G401.6 (cell line): ENCODE data around the gene SEMA3C.

ENCODE experiments used
- FAIRE-seq: peaks from 2 replicates; lab custom pipeline; 2012; peaks lifted over from hg19 to GRCh38; lab: Jason Lieb, UNC

The SEMA3C gene

DNA sequence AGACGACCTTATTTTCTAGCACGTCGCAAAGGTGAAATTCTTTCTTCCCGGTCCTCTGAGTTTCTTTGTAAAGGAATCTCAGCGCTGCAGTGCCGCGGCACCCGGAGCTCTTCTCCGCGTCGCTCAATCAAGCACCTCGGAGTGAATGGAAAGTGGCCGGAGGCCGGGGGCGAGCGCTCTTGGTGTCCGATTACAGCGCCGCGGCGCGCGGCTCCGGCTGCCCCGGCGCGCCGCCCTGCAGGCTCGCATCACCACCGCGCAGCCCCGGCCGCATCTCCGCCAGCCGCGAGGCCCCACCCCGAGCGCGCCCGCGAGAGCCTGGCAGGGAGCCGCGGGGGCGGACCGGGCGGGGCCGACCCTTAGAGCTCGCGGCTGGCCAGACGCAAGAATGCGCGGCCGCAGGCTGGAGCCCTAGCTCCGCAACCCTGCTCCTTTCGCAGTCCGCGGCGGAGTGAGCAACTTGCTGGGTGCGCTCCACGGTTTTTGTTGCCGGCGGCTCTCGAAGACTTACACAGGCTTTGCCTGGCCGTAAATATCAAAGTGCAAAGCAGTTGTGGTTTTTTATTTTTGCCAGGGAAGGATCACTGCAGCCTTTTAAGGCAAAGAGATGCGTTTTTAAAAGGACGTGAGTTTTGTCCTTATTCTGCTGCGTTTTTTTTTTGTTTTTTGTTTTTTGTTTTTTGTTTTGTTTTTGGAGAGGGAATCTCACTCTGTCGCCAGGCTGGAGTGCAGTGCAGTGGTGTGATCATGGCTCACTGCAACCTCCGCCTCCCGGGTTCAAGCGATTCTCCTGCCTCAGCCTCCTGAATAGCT, at the start of gene SEMA3C:
Gene SEMA3C, minus strand, starts transcription at position 143 of the 813 bp plus-strand sequence. CDS start 2,270 bp downstream, outside the sequence.
- FAIRE-seq: peak; percentile 76

GRCh38 chr7:80968606-80969005, 49.8 kb upstream of the SEMA3C start:
- no peak for FAIRE-seq

DNA sequence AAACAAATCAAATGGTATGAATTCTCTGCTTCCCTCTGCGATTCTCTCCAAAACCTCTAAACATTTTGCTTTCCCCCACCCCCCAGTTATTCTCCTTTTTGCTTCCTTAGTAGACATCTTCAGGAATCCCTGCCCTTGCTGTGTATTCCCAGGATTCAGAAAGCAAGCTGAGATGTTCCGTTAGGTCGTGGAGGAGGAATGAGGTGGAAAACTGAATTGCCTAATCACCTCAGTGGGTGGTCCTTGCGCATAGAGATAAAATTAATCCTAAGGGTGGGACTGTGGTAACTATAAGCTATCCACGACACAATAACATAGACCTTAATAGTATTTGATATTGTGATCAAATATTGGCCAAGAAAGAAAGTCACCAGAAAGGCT, 49.1 kb upstream of the SEMA3C start:
- no peak for FAIRE-seq

GRCh38 chr7:80967071-80967916, 48.4 kb upstream of the SEMA3C start:
- no peak for FAIRE-seq

- peak; percentile 58 for FAIRE-seq
These were observed 41.5 kb upstream of the SEMA3C start for GRCh38 chr7:80960244-80960795.

DNA sequence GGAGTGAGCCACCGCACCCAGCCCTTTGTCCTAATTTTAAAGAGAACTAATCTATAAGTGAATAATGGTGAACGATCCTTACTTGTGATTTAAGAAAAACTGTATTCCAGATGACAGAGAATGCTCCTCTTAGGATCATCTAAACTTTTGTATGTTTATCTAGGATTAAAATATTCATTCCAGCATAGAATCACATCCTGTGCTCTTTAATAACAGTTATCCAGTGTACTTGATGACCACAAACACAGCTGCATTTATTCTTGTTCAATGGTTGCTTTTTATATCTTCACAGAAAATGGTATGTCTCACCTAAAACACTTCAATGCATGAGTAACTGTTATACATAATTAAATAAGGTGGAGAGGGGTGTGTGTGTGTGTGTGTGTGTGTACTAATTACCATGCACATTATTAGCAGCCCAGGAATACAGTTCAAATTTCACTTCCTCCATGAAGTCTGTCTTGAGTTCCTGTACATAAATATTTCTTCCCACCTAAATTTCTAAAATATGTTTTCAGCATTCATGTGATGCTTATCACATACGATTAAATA, 38.5 kb upstream of the SEMA3C start:
- FAIRE-seq: no peak

- no peak for FAIRE-seq
These were observed 35.3 kb upstream of the SEMA3C start for GRCh38 chr7:80954191-80954590.

DNA sequence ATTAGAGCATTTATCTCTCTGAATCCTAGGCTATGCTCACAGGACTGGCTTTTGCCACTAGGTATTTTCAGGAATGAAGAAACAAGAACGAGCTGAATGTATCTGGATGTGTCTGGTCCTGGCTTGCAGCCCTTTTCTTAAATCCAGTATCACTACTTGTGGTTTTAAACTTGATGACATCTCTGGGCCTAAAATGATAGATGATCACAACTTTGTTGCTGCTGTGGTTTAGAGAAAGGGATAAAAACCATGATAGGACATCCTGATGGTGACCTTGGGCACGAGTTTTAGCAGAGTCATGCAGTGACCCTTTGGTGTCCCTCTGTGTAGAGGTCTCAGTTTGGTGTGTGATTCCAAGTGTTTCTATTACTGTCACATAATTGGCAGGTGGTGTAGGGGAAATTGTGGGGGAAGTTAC, 31.7 kb upstream of the SEMA3C start:
- FAIRE-seq: no peak

DNA sequence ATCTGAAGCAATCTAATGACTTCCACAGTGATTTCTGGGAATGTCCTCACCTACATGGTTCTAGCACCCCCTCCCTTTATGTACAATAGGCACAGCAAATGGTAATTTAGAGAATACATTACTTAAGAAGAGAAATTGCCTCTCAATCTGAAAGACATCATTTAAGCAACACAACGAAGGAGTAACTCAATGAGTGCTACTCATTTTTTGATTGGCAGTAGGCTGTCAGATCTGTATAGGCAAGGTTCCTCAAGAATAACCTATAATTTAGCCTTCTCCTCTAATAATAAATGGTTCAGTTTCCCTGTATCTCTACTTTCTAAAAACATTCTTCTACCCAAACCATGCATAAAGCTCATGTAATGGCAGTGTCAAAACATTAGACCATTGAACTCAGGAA, 30.6 kb upstream of the SEMA3C start:
- no peak for FAIRE-seq

- FAIRE-seq: no peak
These were observed 28.0 kb upstream of the SEMA3C start for GRCh38 chr7:80946858-80947257.

GRCh38 chr7:80945976-80946375, 27.1 kb upstream of the SEMA3C start:
- FAIRE-seq: peak; percentile 56

DNA sequence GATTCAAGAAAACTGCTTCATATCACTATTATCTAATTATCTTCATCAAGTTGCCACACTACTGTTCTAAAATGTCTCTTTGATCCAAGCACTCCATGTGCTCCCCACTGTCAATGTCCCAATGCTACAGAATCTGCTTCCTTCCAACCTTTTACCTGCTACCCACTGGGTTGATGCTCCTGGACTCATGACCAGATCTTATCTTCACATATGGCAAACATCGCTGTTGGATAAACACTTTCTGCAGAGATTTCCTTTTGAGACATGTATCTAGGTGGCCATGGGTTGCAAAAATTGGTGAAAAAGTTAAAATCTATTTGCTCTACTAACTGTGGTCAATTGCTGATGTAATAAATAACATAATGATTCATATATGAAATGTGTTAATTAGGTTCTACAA, 24.5 kb upstream of the SEMA3C start:
- no peak for FAIRE-seq

DNA sequence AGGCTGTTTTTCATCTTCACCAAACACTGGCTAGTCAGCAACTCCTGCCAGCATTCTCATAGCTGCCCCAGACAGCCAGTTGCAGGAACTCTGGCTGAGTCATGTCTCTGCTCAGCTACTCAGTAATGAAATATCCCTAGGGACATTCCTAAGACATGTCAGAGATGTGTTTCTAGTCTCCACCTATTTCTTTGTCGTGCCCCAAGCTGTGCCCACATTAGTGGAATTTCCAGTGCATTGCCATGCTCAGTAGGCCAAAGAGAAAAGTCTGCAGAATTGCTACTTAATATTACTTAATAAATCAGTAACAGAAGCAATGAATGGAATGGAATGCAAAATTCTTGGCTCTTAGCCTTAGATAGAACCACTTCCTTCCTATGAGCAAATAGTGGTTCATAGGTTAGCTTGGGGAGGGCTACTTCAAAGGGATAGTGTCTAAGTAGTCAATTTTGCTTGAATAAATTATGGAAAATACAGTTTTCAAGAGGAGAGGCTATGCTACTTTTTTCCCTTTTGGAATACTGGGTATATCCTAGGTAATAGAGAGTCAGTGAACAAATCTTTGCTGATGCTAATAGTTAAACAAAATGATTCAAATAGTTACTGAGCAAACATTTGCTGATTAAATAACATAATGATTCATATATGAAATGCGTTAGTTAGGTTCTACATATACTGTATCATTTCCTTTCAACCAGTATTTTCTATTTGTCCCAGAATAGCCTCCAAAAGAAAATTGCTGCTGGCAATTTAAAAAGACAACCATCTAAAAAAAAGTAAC, 23.6 kb upstream of the SEMA3C start:
- FAIRE-seq: no peak

GRCh38 chr7:80941208-80941758, 22.4 kb upstream of the SEMA3C start:
- no peak for FAIRE-seq

DNA sequence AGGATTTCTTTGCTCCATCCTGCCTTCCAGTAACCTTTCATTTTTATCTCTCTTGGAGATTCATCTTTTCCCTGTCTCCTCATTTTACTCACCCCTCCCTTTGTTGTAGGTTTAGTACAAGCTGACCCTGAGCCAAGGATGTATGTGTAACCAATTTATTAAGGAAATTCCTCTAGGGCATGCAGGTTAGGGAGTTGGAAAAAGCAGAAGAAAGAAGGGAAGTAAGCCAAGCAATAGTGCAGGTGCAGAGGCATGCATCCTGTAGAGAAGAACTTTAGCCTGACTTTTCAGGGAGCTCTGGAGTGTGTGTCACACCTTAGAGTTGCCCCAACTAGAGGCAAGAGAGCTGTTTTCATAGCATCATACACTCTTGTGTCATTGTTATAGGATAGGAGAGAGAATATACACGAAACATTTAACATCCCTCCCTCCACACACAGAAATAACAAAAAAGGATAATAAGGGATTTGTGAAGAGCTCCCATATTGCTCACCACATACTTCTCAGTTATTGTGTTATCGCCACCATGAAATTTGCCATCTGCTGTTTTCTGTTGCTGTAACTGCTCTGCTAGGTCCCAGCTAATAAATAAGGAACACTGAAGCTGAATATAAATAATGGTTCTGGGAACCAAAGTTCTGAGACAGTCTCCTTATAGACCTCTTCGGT, 21.8 kb upstream of the SEMA3C start:
- FAIRE-seq: no peak

- no peak for FAIRE-seq
These were observed 18.5 kb upstream of the SEMA3C start for GRCh38 chr7:80937336-80937735.

- FAIRE-seq: no peak
These were observed 17.3 kb upstream of the SEMA3C start for GRCh38 chr7:80935991-80936780.

DNA sequence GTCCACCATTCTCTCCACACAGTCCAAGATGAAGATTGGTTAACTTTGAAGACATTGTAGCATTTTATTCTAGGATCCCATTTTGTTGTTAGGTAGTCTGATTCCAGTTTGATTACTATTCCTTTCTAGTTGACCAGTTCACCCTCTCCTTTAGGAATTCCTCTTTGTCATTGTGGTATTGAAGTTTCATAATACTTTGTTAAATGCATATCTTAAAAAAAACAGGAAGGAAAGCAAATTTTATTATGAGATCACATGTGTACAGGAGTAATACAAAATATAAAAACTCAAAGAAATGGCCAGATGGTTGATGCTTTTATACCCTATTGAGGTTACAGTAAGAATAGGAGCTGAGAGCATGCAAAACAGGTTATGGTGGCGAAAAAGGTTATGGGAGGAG, 15.5 kb upstream of the SEMA3C start:
- no peak for FAIRE-seq

DNA sequence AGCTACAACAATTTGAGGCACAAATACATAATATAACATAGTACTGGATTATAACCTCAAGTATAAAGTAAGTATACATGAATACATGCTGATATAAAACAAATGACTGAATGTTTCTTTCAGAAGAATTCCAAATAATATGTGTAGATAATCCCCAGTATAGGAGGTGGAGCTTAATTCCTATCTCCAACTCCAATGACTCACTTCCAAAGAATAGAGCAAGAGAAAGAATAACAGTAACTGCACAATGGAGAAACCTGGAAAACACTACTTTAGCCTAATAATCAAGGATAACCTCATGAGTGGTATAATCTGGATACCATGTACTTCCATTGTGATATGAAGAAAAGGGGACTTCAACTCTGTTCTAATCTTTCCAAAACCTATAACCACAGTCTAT, 13.7 kb upstream of the SEMA3C start:
- FAIRE-seq: no peak

DNA sequence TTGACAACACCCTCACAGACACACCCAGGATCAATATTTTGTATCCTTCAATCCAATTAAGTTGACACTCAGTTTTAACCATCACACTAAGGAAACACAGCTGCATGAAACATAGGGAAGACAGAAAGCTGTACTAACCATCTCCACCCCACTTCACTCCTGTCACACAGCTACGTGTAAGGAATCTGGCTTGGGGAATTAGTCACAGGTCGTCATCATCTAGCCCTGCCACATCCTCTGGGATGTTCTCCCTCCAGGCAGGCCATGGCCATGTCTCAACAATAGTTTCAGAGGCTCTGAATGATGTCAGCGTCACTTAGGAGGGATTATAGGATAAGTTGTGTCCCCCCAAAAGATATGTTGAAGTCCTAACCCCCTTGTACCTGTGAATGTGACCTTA, 10.8 kb upstream of the SEMA3C start:
- no peak for FAIRE-seq
